Posterior cingulate gyrus (tissue), 11 donors: ENCODE measurements around the gene MTMR3.
"Not testable (repeated sequence)": the region's sequence is repeated elsewhere in the genome, so short reads cannot be mapped to it uniquely, and the experiment has no call there.

ENCODE experiments used
- DNase-seq, 10 donors: peaks; one replicate each; pipeline versions ENCODE4 v3.0.0 to v3.0.0-alpha.2; 2020 to 2021; ENCODE audit warnings: mixed read lengths in 3 of 10
- intact Hi-C: fragments of 100-400 bp; cut with DNase I; formaldehyde crosslinking; loops from one replicate; pipeline ENCODE4 v1.15.1; 2023

Gene MTMR3

DNA sequence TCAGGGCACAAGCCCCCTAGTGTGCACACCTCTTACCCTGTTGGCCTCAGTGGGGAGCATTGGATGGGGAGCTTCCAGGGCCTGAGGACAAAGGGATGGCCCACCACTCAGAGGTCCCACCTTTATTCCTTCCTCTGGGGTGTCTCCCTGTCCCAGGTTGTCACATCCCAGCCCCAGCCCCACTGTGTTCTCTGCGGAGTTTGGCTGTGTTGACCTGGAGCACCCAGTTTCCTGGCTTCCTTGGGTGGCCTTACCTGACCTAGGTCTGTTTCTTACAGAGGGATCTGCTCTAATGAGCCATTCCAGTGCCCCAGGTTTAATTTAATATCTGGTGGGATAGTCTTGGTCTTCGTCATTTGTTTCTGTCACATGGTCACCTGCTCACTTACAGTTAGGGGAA is 158.5 kb downstream of the MTMR3 start:
- DNase-seq, result no peak
- intact Hi-C loops, result no loop called here

DNA sequence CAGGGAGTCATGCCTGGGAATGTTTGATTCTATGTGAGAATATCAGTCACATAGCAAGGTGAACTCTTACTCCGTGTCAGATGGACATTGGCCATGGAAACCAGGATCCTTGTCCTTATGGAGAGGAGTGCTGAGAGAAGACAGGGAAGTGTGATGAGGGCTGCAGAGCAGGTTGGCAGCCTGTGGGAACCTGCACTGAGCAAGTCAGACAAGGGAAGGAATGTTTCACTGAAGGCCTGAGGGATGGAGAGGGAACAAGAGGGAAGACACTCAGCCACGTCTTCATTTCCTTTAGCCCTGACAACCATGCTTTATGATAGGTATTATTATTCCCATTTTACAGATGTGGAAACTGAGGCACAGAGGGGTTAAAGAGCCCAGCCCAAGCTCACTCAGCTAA is 158.9 kb downstream of the MTMR3 start:
- DNase-seq, result no peak
- intact Hi-C loops, result no loop called here

DNA sequence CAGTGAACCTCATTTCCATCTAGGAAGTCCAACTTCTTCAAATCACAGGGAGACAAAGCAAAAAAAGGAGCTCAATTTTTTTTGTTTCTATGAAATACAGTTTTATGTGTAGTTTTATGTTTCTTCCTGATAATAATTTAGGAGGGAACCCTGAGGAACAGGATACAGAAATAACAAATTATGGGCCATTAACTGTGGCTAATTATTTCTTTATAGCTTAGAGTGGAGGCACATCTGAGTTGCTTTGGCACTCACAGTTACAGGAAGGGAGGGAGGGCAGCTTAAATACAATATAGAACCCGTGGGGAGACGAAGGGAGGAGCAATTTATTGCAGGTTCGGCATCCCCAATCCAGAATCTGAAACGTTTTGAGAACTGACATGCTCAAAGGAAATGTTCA is 160.2 kb downstream of the MTMR3 start:
- no peak for DNase-seq
- intact Hi-C loops, result no loop called here

DNA sequence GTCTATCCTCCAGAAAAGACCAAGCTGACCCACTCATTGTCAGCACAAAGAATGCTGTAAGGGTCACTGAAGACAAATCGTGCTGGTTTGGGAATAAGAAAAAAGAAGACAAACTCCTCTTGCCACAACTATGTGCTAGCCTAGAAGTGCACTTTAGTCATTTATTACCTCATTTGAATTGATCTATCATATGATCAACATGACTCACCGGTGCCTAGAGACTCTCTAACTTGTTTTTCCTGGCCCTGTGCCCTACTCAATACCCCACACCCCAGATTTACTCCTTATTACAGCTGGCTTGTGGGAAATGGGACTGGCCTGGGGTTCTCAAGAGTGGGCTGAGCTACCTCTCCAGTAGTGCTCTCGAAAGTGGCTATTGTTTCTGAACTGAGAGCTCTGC is 161.4 kb downstream of the MTMR3 start:
- intact Hi-C loops, result no loop called here
- DNase-seq, result no peak

- no peak for DNase-seq
- intact Hi-C loops, result no loop called here
Observed at GRCh38 chr22:30044881-30045493, 162.0 kb downstream of the MTMR3 start.

- intact Hi-C loops, result no loop called here
- DNase-seq, result no peak
Observed at GRCh38 chr22:30045494-30045887, 162.5 kb downstream of the MTMR3 start.

GRCh38 chr22:30045901-30046715 is 163.1 kb downstream of the MTMR3 start:
- no peak for DNase-seq
- intact Hi-C loops, result no loop called here

- intact Hi-C loops, result no loop called here
- DNase-seq, result no peak
Observed at GRCh38 chr22:30046716-30047363, 163.9 kb downstream of the MTMR3 start.

GRCh38 chr22:30047364-30047738 is 164.4 kb downstream of the MTMR3 start:
- intact Hi-C loops, result no loop called here
- no peak for DNase-seq

- no peak for DNase-seq
- intact Hi-C loops, result no loop called here
Observed at GRCh38 chr22:30048681-30049080, 165.7 kb downstream of the MTMR3 start.

DNA sequence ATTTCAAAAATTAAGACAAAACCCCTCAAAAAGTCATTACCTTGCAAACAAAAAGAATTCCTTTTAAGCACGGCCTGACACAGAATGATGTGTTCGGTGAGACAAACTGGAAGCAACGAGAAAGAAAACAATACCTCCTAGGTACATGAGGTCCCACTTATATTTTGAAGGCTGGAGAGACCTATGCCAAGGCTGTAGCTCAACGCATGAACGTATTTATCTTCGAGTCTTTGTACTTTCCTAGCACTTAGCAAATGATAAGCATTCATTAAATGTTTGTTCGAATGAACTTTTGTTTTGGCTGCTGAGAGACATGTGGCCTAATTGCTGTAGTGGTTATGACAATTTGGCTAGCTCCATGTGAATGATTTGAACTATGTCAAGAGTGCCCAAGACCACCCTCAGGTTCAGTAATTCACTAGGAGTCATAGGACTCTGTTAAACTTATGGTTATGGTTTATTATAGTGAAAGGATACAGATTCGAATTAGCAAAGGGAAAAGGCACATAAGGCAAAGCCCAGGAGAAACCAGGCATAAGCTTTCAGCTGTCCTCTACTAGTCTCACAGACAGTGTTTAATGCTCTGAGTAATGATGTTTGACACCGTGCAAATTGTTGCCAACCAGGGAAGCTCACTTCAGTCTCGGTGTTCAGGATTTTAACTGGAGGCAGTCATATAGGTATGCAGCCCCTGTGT is 171.2 kb downstream of the MTMR3 start:
- DNase-seq, result no peak
- intact Hi-C loops, result no loop called here

DNA sequence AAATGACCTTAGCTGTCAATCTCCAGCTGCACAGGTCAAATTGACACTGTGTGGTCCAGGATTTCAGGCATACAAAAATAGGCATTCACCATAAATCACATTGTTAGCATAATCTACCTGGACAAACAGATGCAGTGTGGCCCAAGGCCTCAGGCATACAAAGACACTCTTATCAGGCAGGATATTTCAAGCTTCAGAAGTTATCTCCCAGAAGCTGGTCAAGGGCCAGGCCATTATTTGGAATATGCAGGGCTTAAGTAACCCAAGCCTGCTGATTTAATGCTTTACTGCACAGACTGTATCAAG is 171.7 kb downstream of the MTMR3 start:
- intact Hi-C loops, result no loop called here
- no peak for DNase-seq

GRCh38 chr22:30056015-30056414 is 173.0 kb downstream of the MTMR3 start:
- intact Hi-C loops, result no loop called here

DNA sequence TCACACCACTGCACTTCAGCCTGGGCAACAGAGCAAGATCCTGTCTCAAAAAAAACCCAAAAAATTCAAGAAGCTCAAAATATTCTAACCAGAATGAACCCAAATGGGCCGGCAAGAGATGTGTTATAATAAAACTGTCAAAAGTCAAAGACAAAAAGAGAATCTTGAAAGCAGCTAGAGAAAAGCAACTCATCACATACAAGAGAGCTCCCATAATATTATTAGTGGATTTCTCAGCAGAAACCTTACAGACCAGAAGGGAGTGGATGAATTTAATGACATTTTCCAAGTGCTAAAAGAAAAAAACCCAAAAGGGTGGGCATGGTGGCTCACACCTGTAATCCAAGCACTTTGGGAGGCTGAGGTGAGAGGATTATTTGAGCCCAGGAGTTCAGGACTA is 174.4 kb downstream of the MTMR3 start:
- DNase-seq, result no peak
- intact Hi-C loops, result no loop called here

More at GRCh38 chr22:30056015-30056414, 173.0 kb downstream of the MTMR3 start:
- DNase-seq, result no peak

DNA sequence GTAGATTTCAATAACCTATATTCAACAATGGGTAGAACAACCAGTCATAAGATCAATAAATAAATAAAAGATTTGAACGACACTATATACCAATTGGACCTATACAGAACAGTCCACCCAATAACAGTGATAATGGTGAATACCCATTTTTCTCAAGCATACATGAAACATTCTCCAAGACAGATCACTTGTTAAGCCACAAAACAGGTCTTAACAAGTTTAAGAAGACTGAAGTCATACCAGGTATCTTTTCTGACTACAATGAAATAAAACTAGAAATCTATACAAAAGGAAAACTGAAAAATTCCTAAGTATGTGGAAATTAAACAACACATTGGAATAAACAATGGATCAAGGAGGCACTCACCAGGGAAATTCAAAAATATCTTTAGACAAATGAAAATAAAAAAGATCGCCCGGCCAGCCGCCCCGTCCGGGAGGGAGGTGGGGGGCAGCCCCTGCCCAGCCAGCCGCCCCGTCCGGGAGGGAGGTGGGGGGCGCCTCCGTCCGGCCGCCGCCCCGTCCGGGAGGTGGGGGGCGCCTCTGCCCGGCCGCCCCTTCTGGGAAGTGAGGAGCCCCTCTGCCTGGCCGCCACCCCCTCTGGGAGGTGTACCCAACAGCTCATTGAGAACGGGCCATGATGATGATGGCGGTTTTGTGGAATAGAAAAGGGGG is 176.5 kb downstream of the MTMR3 start:
- DNase-seq, intact Hi-C loops: not testable (repeated sequence)

DNA sequence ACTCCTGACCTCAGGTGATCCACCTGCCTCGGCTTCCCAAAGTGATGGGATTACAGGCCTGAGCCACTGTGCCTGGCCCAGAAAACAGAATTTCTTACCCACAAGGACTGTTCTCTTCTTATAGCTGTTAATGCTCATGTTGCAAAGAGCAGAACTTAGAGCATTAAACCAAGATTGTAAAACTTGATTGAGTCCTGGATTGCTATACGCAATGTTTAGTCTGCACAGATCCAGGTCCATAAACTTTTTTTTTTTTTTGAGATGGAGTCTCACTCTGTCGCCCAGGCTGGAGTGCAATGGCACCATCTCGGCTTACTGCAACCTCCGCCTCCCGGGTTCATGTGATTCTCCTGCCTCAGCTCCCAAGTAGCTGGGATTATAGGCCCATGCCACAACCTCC is 178.1 kb downstream of the MTMR3 start:
- DNase-seq, intact Hi-C loops: not testable (repeated sequence)

GRCh38 chr22:30062259-30062658 is 179.3 kb downstream of the MTMR3 start:
- intact Hi-C loops, result no loop called here
- DNase-seq, result no peak

DNA sequence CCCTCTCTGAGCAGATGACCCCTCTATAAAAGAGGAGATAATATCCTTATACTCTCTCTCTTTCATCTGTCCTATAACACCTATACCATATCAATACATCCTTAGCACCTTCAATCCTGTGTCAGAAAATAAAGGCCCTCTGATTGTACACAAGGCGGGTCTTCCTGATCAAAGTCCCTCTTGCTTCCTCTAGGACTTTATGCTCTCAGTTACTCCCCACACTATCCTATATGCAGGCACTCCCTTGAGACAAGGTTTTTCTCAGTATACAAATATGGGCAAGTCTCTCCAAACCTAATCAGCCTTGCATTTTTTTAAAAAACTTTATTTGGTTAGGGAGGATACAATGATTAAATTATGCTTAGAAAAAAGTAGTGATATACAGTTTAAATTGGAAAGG is 180.0 kb downstream of the MTMR3 start:
- no peak for DNase-seq
- intact Hi-C loops, result no loop called here

DNA sequence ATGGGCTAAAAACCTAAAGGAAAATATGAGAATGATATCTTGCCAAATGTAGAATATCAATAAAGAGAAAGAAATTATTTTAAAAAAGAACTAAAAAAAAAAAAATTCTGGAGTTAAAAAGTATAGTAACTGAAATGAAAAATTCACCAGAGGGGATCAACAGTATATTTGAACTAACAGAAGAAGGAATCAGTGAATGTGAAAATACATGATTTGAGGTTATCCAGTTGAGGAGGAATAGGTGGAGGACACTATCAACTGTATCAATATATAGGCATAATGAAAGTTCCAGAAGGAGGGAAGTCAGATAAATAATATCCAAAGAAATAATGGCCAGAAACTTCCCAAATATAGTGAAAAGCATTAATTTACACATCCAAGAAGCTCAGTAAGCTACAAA is 181.2 kb downstream of the MTMR3 start:
- no peak for DNase-seq
- intact Hi-C loops, result no loop called here

DNA sequence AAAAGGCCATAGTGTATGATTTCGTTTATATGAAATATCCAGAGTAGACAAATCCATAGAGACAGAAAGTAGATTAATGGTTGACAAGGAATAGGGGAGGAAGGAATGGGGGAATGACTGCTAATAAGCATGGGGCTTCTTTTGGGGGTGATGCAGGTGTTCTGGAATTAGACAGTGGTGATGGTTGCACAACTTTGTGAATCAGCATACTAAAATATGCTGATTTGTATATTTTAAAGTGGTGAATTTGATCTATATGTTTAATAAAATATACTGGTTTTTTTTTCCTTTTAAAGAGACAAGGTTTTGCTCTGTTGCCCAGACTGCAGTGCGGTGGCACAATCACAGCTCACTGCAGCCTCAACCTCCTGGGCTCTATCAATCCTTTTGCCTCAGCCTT is 190.8 kb downstream of the MTMR3 start:
- no peak for DNase-seq
- intact Hi-C loops, result no loop called here

DNA sequence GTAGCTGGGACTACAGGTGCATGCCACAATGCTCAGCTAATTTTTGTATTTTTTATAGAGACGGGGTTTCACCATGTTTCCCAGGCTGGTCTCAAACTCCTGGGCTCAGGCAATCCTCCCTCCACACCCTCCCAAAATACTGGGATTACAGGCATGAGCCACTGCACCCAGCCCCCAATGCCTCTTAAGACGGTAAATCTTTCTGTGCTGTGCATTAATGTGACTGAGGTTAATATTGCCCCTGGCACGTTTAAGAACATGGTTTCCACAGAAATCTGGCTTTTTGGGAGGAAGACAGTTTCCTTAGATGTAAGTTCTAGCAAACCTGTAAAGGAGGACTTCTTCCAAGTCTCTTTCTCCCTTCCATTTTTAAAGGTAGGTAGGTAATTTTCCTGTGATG is 191.2 kb downstream of the MTMR3 start:
- no peak for DNase-seq
- intact Hi-C loops, result no loop called here
